HepG2 (cell line): ENCODE measurements around the gene PSMB8. TPM values are rescaled to one million over a fixed set of nuclear protein-coding genes. Genes with fewer than 3 reads are reported as not detected.
A peak's percentile ranks its signal among the peaks of the same experiment; 100 is the strongest.

Experiments used
- ATAC-seq: fragments of 200-7000 bp; cut with Tn5 transposase; 3 replicates; pipeline ENCODE4 v1.9.1; 2020; ENCODE audit warnings: mild to moderate bottlenecking, moderate library complexity
- BruUV-seq: library from RNA; stranded (reverse); fragments of 400-500 nt; replicated peaks from 2 replicates; lab custom pipeline; 2021; lab: Mats Ljungman, UMichigan
- CTCF ChIA-PET: fragments of 300-600 bp; formaldehyde crosslinking; extraction: SDS; loops from one replicate; lab custom pipeline; 2021; ENCODE audit warnings: low total read pairs, inconsistent platforms, low intra/inter-chr PET ratio; lab: Yijun Ruan, JAX
- POLR2A ChIA-PET: fragments of 350-600 bp; sonication (Branson Sonifier 250); formaldehyde crosslinking; loops from one replicate; lab custom pipeline; 2020; ENCODE audit warnings: antibody characterized with exemption, inconsistent platforms; lab: Yijun Ruan, JAX
- DNase-seq: peaks from one replicate; pipeline ENCODE4 v3.0.0-alpha.2; 2015; ENCODE audit warnings: low spot score
- FAIRE-seq: peaks from 3 replicates; lab custom pipeline; 2011; peaks lifted over from hg19 to GRCh38; lab: Jason Lieb, UNC
- H2AFZ ChIP-seq: one replicate; pipeline ENCODE4 v1.6.1; 2011; ENCODE audit warnings: low read length, inconsistent platforms
- H3K27ac ChIP-seq: fragments of 300-600 bp; 3 replicates; pipeline ENCODE4 v1.8.0; 2011; ENCODE audit warnings: mixed run types, mild to moderate bottlenecking, mixed read lengths, low read length, inconsistent platforms; ENCODE audit not compliant: insufficient read depth; ENCODE audit errors: extremely low read length
- H3K27me3 ChIP-seq, 2 experiments: fragments of 200-600 bp in 1 of 2; 2 replicates in 1 of 2; 3 replicates in 1 of 2; pipeline versions ENCODE4 v1.6.0 to v1.8.0; 2011; ENCODE audit warnings: low read length in 2 of 2, mild to moderate bottlenecking in 2 of 2, moderate library complexity in 2 of 2, inconsistent platforms in 1 of 2; ENCODE audit not compliant: insufficient read depth in 2 of 2, control insufficient read depth in 1 of 2
- H3K36me3 ChIP-seq, 2 experiments: fragments of 200-600 bp in 1 of 2; replicated peaks in 1 of 2; 2 replicates in 1 of 2; 3 replicates in 1 of 2; pipeline versions ENCODE4 v1.5.1 to v1.8.0; 2011; ENCODE audit warnings: low read length in 2 of 2, inconsistent platforms in 1 of 2; ENCODE audit not compliant: insufficient read depth in 2 of 2, control insufficient read depth in 1 of 2
- H3K4me1 ChIP-seq: 2 replicates; pipeline ENCODE4 v1.5.1; 2012; ENCODE audit warnings: low read length, inconsistent platforms; ENCODE audit not compliant: insufficient read depth
- H3K4me2 ChIP-seq: 2 replicates; pipeline ENCODE4 v1.6.0; 2011; ENCODE audit warnings: low read depth, low read length, inconsistent platforms
- H3K4me3 ChIP-seq, 3 experiments: fragments of 200-600 bp in 1 of 3; sonication (generic), shearing (Covaris generic) in 1 of 3; replicated peaks in 1 of 3; 2 replicates each; pipeline ENCODE4 v1.5.1; 2011 to 2016; ENCODE audit warnings: low read length in 3 of 3, inconsistent platforms in 2 of 3, low read depth in 2 of 3, mild to moderate bottlenecking in 2 of 3, control low read depth in 1 of 3, mixed read lengths in 1 of 3; ENCODE audit not compliant: insufficient read depth in 1 of 3
- H3K79me2 ChIP-seq: one replicate; pipeline ENCODE4 v1.6.1; 2011; ENCODE audit warnings: low read length, inconsistent platforms; ENCODE audit not compliant: insufficient read depth
- H3K9ac ChIP-seq: 2 replicates; pipeline ENCODE4 v1.6.0; 2011; ENCODE audit warnings: mild to moderate bottlenecking, low read depth, low read length, inconsistent platforms; ENCODE audit not compliant: insufficient read depth
- H3K9me3 ChIP-seq: 2 replicates; pipeline ENCODE4 v1.5.1; 2012; ENCODE audit warnings: mild to moderate bottlenecking, low read length
- H4K20me1 ChIP-seq: 2 replicates; pipeline ENCODE4 v1.6.0; 2011; ENCODE audit warnings: inconsistent platforms, mild to moderate bottlenecking, low read length, moderate library complexity; ENCODE audit not compliant: insufficient read depth
- CEBPG ChIP-seq: IDR thresholded peaks from 2 replicates; pipeline ENCODE4 v1.6.1; 2016
- FLYWCH1 ChIP-seq: sonication (generic); formaldehyde crosslinking; IDR thresholded peaks from 2 replicates; pipeline ENCODE4 v1.8.1; 2023; ENCODE audit warnings: mild to moderate bottlenecking, missing genetic modification reagents
- FOXC1 ChIP-seq: sonication (generic); formaldehyde crosslinking; IDR thresholded peaks from 2 replicates; pipeline ENCODE4 v1.8.0; 2022; ENCODE audit warnings: mild to moderate bottlenecking, missing genetic modification reagents, borderline replicate concordance
- HINFP ChIP-seq: sonication (generic); formaldehyde crosslinking; IDR thresholded peaks from 2 replicates; pipeline ENCODE4 v1.4.0; 2020; ENCODE audit warnings: low read depth, mild to moderate bottlenecking, missing genetic modification reagents
- HOXA3 ChIP-seq: sonication (generic); formaldehyde crosslinking; IDR thresholded peaks from 2 replicates; pipeline ENCODE4 v1.5.0; 2020; ENCODE audit warnings: missing genetic modification reagents
- JUND ChIP-seq: sonication (generic); formaldehyde crosslinking; IDR thresholded peaks from 2 replicates; pipeline ENCODE4 v1.8.0; 2022; ENCODE audit warnings: mild to moderate bottlenecking, missing genetic modification reagents
- NFKB2 ChIP-seq: sonication (generic); formaldehyde crosslinking; IDR thresholded peaks from 2 replicates; pipeline ENCODE4 v1.4.0; 2020; ENCODE audit warnings: missing genetic modification reagents, borderline replicate concordance
- SETDB1 ChIP-seq: sonication (generic); formaldehyde crosslinking; IDR thresholded peaks from 2 replicates; pipeline ENCODE4 v1.5.1; 2020; ENCODE audit warnings: missing genetic modification reagents, mild to moderate bottlenecking, borderline replicate concordance
- TAF15 ChIP-seq: fragments of 200-400 bp; formaldehyde crosslinking; IDR thresholded peaks from one replicate; pipeline ENCODE4 v1.6.1; 2018; ENCODE audit warnings: mild to moderate bottlenecking, low read depth, low read length; ENCODE audit not compliant: poor library complexity, severe bottlenecking
- TEAD3 ChIP-seq: optimal IDR thresholded peaks from 2 replicates; pipeline ENCODE3; 2016; ENCODE audit warnings: borderline replicate concordance
- ZEB1 ChIP-seq: IDR thresholded peaks from 2 replicates; pipeline ENCODE4 v1.6.1; 2012; ENCODE audit warnings: mild to moderate bottlenecking, low read depth, inconsistent platforms; ENCODE audit not compliant: insufficient replicate concordance
- ZFP82 ChIP-seq: sonication (generic); formaldehyde crosslinking; IDR thresholded peaks from 2 replicates; pipeline ENCODE4 v1.5.1; 2020; ENCODE audit warnings: mild to moderate bottlenecking, missing genetic modification reagents, borderline replicate concordance
- ZMYM2 ChIP-seq: sonication (generic); formaldehyde crosslinking; IDR thresholded peaks from 2 replicates; pipeline ENCODE4 v1.8.0; 2022; ENCODE audit warnings: mild to moderate bottlenecking, missing genetic modification reagents
- ZNF263 ChIP-seq: sonication (generic); formaldehyde crosslinking; IDR thresholded peaks from 2 replicates; pipeline ENCODE4 v1.4.0; 2020; ENCODE audit warnings: missing genetic modification reagents
- ZNF30 ChIP-seq: sonication (generic); formaldehyde crosslinking; IDR thresholded peaks from 2 replicates; pipeline ENCODE4 v1.5.0; 2020; ENCODE audit warnings: mild to moderate bottlenecking, missing genetic modification reagents
- ZNF543 ChIP-seq: sonication (generic); formaldehyde crosslinking; IDR thresholded peaks from 2 replicates; pipeline ENCODE4 v1.4.0; 2020; ENCODE audit warnings: mild to moderate bottlenecking, missing genetic modification reagents
- ZNF724P ChIP-seq: sonication (generic); formaldehyde crosslinking; IDR thresholded peaks from 2 replicates; pipeline ENCODE4 v1.8.0; 2022; ENCODE audit warnings: missing genetic modification reagents, borderline replicate concordance
- ZSCAN30 ChIP-seq: sonication (generic); formaldehyde crosslinking; IDR thresholded peaks from 2 replicates; pipeline ENCODE4 v1.5.0; 2020; ENCODE audit warnings: mild to moderate bottlenecking, missing genetic modification reagents
- WGBS: methylation state at CpG from one replicate; pipeline ENCODE4 v1.1.6; 2017; ENCODE audit warnings: low lambda C conversion rate; 5-methylcytosine and 5-hydroxymethylcytosine counted together
- in situ Hi-C: cut with HindIII; loops from 2 replicates; pipeline ENCODE4 v1.10.0; 2017; ENCODE audit warnings: low pct_unique_long_range_greater_than_20kb; ENCODE audit not compliant: extremely low pct_ligation_motif_present
- intact Hi-C: fragments of 100-400 bp; cut with micrococcal nuclease; formaldehyde crosslinking; loops from one replicate; pipeline ENCODE4 v1.10.0; 2022; ENCODE audit not compliant: unreplicated experiment
- polyA plus RNA-seq, 8 experiments: library from polyadenylated mRNA; depleted of rRNA in 3 of 8; stranded (reverse) in 7 of 8; unstranded in 1 of 8; fragments of >200 nt; fragmentation: Illumina TruSeq in 4 of 8; extraction: Trizol in 4 of 8; gene quantifications; 2 replicates each; pipeline versions ENCODE4 v1.2.1 to v1.2.3, GENCODE V29; 2011 to 2016; ENCODE audit warnings: low read depth in 4 of 8, missing spikeins in 1 of 8, mixed read lengths in 1 of 8; ENCODE audit not compliant: insufficient read depth in 1 of 8
- total RNA-seq, 5 experiments: library from RNA; depleted of rRNA; stranded (reverse); fragments of >200 nt; fragmentation: Illumina TruSeq; extraction: Trizol; gene quantifications; 2 replicates each; pipeline ENCODE4 v1.2.3, GENCODE V29; 2016; ENCODE audit warnings: low read depth in 1 of 5
- TF ChIP-seq, protein P1 (sequence below): sonication (generic); formaldehyde crosslinking; IDR thresholded peaks from 2 replicates; pipeline ENCODE4 v1.5.0; 2020; ENCODE audit warnings: missing genetic modification reagents
- TF ChIP-seq, protein P2 (sequence below): sonication (generic); formaldehyde crosslinking; conservative IDR thresholded peaks from 2 replicates; pipeline ENCODE4 v1.4.0; 2020; ENCODE audit warnings: missing genetic modification reagents

PSMB8 gene
- total and polyA plus RNA-seq, 2 of the 13 experiments (the other 11 are each of a cell fraction or from before 2014, with no cell fraction given), result 30.7 to 64.7 TPM

- Histone ChIP-seq H4K20me1 (no peaks in the 10 kb centered on the region), H3K9ac (peak overlapping the region; percentile 67), H3K4me1 (peaks cover 16% of the 10 kb centered on the region), H3K27me3 (no peaks in the 10 kb centered on the region; a peak in 1 of 5 replicates), H3K4me2 (peak overlapping the region; percentile 80), H3K79me2 (no peaks in the 10 kb centered on the region), H3K9me3 (no peaks in the 10 kb centered on the region), H3K4me3 (peak overlapping the region; percentile 73 to 85 (median 75)), H2AFZ (peak overlapping the region; percentile 64), H3K27ac (peak overlapping the region; percentile 20), H3K36me3 (peaks cover 0 to 1% of the 10 kb centered on the region in 2 experiments; a peak in 2 of 5 replicates)
- in situ Hi-C loops, result no loop called here
- DNase-seq (no peak), FAIRE-seq (peak; percentile 42), ATAC-seq (peak; percentile 15)
- POLR2A ChIA-PET, result interaction anchor here (1.0 to 3.0 kb wide), 3 partner anchors 10 to 129 kb away, joined by 3 to 41 read pairs (median 25); partner anchors contain the start of genes PSMB9 and TAP1
- BruUV-seq, result TSS peak; percentile 44
- WGBS, result 9% methylated on average over 28 of the region's 28 CpGs
- CTCF ChIA-PET, result no interaction called here
- intact Hi-C loops, result no loop called here
- TF ChIP-seq HOXA3 (CRISPR knock-in tag) (peak; percentile 17; the same call in 1 of the 2 replicates), ZEB1 (no peak), CEBPG (CRISPR knock-in tag) (no peak), HINFP (CRISPR knock-in tag) (no peak), ZNF263 (0 out of 2 replicates have a peak, but pooled peaks have one; percentile 26), ZFP82 (peak; percentile 50; the same call in 1 of the 2 replicates), ZNF543 (CRISPR knock-in tag) (peak; percentile 8; the same call in 1 of the 2 replicates), ZNF724P (CRISPR knock-in tag) (peak; percentile 34; the same call in 1 of the 2 replicates), FOXC1 (0 out of 2 replicates have a peak, but pooled peaks have one; percentile 55), TAF15 (no peak), NFKB2 (CRISPR knock-in tag) (peak; percentile 66; the same call in 1 of the 2 replicates), SETDB1 (no peak), JUND (CRISPR knock-in tag) (no peak), ZNF30 (CRISPR knock-in tag) (no peak), ZSCAN30 (CRISPR knock-in tag) (no peak), ZMYM2 (CRISPR knock-in tag) (no peak), TEAD3 (no peak), FLYWCH1 (no peak)
- TF ChIP-seq, protein P1, sequence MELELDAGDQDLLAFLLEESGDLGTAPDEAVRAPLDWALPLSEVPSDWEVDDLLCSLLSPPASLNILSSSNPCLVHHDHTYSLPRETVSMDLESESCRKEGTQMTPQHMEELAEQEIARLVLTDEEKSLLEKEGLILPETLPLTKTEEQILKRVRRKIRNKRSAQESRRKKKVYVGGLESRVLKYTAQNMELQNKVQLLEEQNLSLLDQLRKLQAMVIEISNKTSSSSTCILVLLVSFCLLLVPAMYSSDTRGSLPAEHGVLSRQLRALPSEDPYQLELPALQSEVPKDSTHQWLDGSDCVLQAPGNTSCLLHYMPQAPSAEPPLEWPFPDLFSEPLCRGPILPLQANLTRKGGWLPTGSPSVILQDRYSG (CRISPR knock-in tag), result no peak
- TF ChIP-seq, protein P2, sequence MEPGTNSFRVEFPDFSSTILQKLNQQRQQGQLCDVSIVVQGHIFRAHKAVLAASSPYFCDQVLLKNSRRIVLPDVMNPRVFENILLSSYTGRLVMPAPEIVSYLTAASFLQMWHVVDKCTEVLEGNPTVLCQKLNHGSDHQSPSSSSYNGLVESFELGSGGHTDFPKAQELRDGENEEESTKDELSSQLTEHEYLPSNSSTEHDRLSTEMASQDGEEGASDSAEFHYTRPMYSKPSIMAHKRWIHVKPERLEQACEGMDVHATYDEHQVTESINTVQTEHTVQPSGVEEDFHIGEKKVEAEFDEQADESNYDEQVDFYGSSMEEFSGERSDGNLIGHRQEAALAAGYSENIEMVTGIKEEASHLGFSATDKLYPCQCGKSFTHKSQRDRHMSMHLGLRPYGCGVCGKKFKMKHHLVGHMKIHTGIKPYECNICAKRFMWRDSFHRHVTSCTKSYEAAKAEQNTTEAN (CRISPR knock-in tag), result no peak
These were observed 392 bp downstream of the PSMB8 start for GRCh38 chr6:32843331-32843978.
